H1 (cell line): ENCODE data around the gene ACACA. TPM values are rescaled to one million over a fixed set of nuclear protein-coding genes. Genes with fewer than 3 reads are reported as not detected.

Experiments
- CTCF ChIA-PET: fragments of 300-600 bp; sonication (Branson Sonifier 250); formaldehyde crosslinking; loops from one replicate; lab custom pipeline; 2021; ENCODE audit not compliant: partially characterized antibody; lab: Charles Lee
- POLR2A ChIA-PET: fragments of 300-600 bp; sonication (Branson Sonifier 250); formaldehyde crosslinking; loops from one replicate; lab custom pipeline; 2021; ENCODE audit warnings: inconsistent platforms; ENCODE audit not compliant: partially characterized antibody; lab: Charles Lee
- DNase-seq, 2 experiments: peaks; one replicate each; pipeline versions ENCODE4 v3.0.0 to v3.0.0-alpha.2; 2010 to 2022; ENCODE audit warnings: low spot score in 2 of 2, low read depth in 1 of 2, mixed read lengths in 1 of 2
- FAIRE-seq: peaks from 2 replicates; lab custom pipeline; 2011; peaks lifted over from hg19 to GRCh38; lab: Jason Lieb, UNC
- H2AFZ ChIP-seq: 2 replicates; pipeline ENCODE4 v1.8.1; 2012; ENCODE audit warnings: low read length, inconsistent platforms
- H2AK5ac ChIP-seq: 2 replicates; pipeline ENCODE4 v1.6.1; 2013; ENCODE audit warnings: low read depth, low read length
- H2BK120ac ChIP-seq: replicated peaks from 2 replicates; pipeline ENCODE3; 2013; ENCODE audit warnings: low read depth, low read length, inconsistent platforms
- H2BK12ac ChIP-seq: 2 replicates; pipeline ENCODE4 v1.6.1; 2013; ENCODE audit warnings: low read depth, low read length
- H2BK15ac ChIP-seq: 2 replicates; pipeline ENCODE4 v1.6.1; 2013; ENCODE audit warnings: low read length
- H2BK20ac ChIP-seq: 2 replicates; pipeline ENCODE4 v1.6.1; 2013; ENCODE audit warnings: low read length
- H2BK5ac ChIP-seq: 2 replicates; pipeline ENCODE4 v1.6.1; 2013; ENCODE audit warnings: low read depth, low read length
- H3K14ac ChIP-seq: 2 replicates; pipeline ENCODE4 v1.6.1; 2013; ENCODE audit warnings: inconsistent platforms; ENCODE audit not compliant: insufficient read length
- H3K18ac ChIP-seq: 2 replicates; pipeline ENCODE4 v1.6.1; 2013; ENCODE audit warnings: low read length; ENCODE audit errors: extremely low read depth
- H3K23ac ChIP-seq: 2 replicates; pipeline ENCODE4 v1.6.1; 2013; ENCODE audit warnings: inconsistent platforms; ENCODE audit not compliant: insufficient read length
- H3K23me2 ChIP-seq: 2 replicates; pipeline ENCODE4 v1.6.1; 2013; ENCODE audit warnings: low read depth, low read length
- H3K27ac ChIP-seq: 2 replicates; pipeline ENCODE4 v1.6.1; 2011; ENCODE audit warnings: low read depth, low read length, inconsistent platforms
- H3K27me3 ChIP-seq, 4 experiments: replicated peaks in 1 of 4; 1 replicate in 1 of 4; 2 replicates in 3 of 4; pipeline versions ENCODE4 v1.6.1 to v1.8.1; 2011 to 2013; ENCODE audit warnings: low read length in 3 of 4, mild to moderate bottlenecking in 3 of 4, inconsistent platforms in 2 of 4, mixed read lengths in 2 of 4, moderate library complexity in 1 of 4; ENCODE audit not compliant: control insufficient read depth in 3 of 4, insufficient read depth in 3 of 4; ENCODE audit errors: extremely low read depth in 1 of 4
- H3K36me3 ChIP-seq, 4 experiments: 2 replicates each; pipeline versions ENCODE4 v1.6.1 to v1.8.1; 2011 to 2013; ENCODE audit warnings: mild to moderate bottlenecking in 4 of 4, low read length in 3 of 4, moderate library complexity in 2 of 4, control low read depth in 1 of 4, inconsistent platforms in 1 of 4; ENCODE audit not compliant: insufficient read depth in 4 of 4, control insufficient read depth in 2 of 4
- H3K4ac ChIP-seq: replicated peaks from 2 replicates; pipeline ENCODE3; 2013; ENCODE audit warnings: low read length, low read depth, mixed read lengths, inconsistent platforms; ENCODE audit not compliant: insufficient read length
- H3K4me1 ChIP-seq, 4 experiments: replicated peaks in 1 of 4; 1 replicate in 1 of 4; 2 replicates in 3 of 4; pipeline versions ENCODE4 v1.6.1 to v1.8.1; 2011 to 2013; ENCODE audit warnings: low read length in 3 of 4, inconsistent platforms in 2 of 4, mixed read lengths in 1 of 4; ENCODE audit not compliant: insufficient read depth in 4 of 4, control insufficient read depth in 3 of 4
- H3K4me2 ChIP-seq, 2 experiments: 2 replicates each; pipeline versions ENCODE4 v1.6.1 to v1.8.1; 2011 to 2013; ENCODE audit warnings: low read depth in 2 of 2, low read length in 2 of 2, control low read depth in 1 of 2, inconsistent platforms in 1 of 2, mild to moderate bottlenecking in 1 of 2; ENCODE audit not compliant: insufficient read depth in 1 of 2
- H3K4me3 ChIP-seq, 4 experiments: fragments of 200-600, 300-600 bp in 1 of 4; sonication (generic), shearing (Covaris generic), sonication (Bioruptor Twin) in 1 of 4; 2 replicates each; pipeline versions ENCODE4 v1.5.1 to v1.8.1; 2011 to 2016; ENCODE audit warnings: low read length in 4 of 4, low read depth in 3 of 4, control low read depth in 2 of 4, inconsistent platforms in 2 of 4, mild to moderate bottlenecking in 2 of 4, mixed read lengths in 1 of 4, moderate library complexity in 1 of 4; ENCODE audit not compliant: insufficient read depth in 2 of 4; ENCODE audit errors: extremely low read depth in 1 of 4
- H3K56ac ChIP-seq: replicated peaks from 2 replicates; pipeline ENCODE3; 2013; ENCODE audit warnings: low read depth, mild to moderate bottlenecking, mixed read lengths, low read length, inconsistent platforms; ENCODE audit not compliant: insufficient read length
- H3K79me1 ChIP-seq: 2 replicates; pipeline ENCODE4 v1.6.1; 2013; ENCODE audit warnings: low read depth, low read length, control low read depth
- H3K79me2 ChIP-seq, 2 experiments: 2 replicates each; pipeline versions ENCODE4 v1.6.1 to v1.8.1; 2012 to 2013; ENCODE audit warnings: low read length in 2 of 2, mild to moderate bottlenecking in 2 of 2, inconsistent platforms in 1 of 2; ENCODE audit not compliant: insufficient read depth in 2 of 2, control insufficient read depth in 1 of 2
- H3K9ac ChIP-seq, 4 experiments: replicated peaks in 1 of 4; 1 replicate in 1 of 4; 2 replicates in 3 of 4; pipeline versions ENCODE4 v1.6.1 to v1.8.1; 2011 to 2013; ENCODE audit warnings: low read depth in 3 of 4, low read length in 3 of 4, control low read depth in 2 of 4, mild to moderate bottlenecking in 2 of 4, moderate library complexity in 2 of 4, inconsistent platforms in 1 of 4; ENCODE audit errors: extremely low read depth in 1 of 4
- H3K9me3 ChIP-seq, 2 experiments: 2 replicates each; pipeline versions ENCODE4 v1.6.1 to v1.8.1; 2012 to 2013; ENCODE audit warnings: mild to moderate bottlenecking in 2 of 2, moderate library complexity in 2 of 2, control low read depth in 1 of 2, inconsistent platforms in 1 of 2, low read depth in 1 of 2, low read length in 1 of 2, mixed read lengths in 1 of 2; ENCODE audit not compliant: insufficient read depth in 2 of 2
- H4K20me1 ChIP-seq, 2 experiments: replicated peaks in 1 of 2; 2 replicates each; pipeline versions ENCODE3 to v1.8.1; 2011 to 2013; ENCODE audit warnings: inconsistent platforms in 2 of 2, low read length in 2 of 2, mild to moderate bottlenecking in 1 of 2; ENCODE audit not compliant: insufficient read depth in 2 of 2, control insufficient read depth in 1 of 2
- H4K5ac ChIP-seq: 2 replicates; pipeline ENCODE4 v1.6.1; 2013; ENCODE audit warnings: low read length, low read depth, mixed read lengths, inconsistent platforms; ENCODE audit not compliant: insufficient read length
- H4K8ac ChIP-seq: 2 replicates; pipeline ENCODE4 v1.8.0; 2013; ENCODE audit warnings: mild to moderate bottlenecking, moderate library complexity, low read length, inconsistent platforms; ENCODE audit not compliant: insufficient read depth; ENCODE audit errors: extremely low read depth
- H4K91ac ChIP-seq: replicated peaks from 2 replicates; pipeline ENCODE3; 2013; ENCODE audit warnings: low read length, mixed read lengths, inconsistent platforms; ENCODE audit not compliant: insufficient read length
- BCL11A ChIP-seq, 2 experiments: IDR thresholded peaks; one replicate each; pipeline ENCODE4 v1.6.1; 2011; ENCODE audit warnings: low read depth in 2 of 2, low read length in 2 of 2, mild to moderate bottlenecking in 2 of 2
- CBX5 ChIP-seq: fragments of 300-800, 300-1000 bp; sonication (generic); IDR thresholded peaks from 2 replicates; pipeline ENCODE4 v1.7.1; 2016; ENCODE audit warnings: antibody characterized with exemption, low read length, low read depth
- CBX8 ChIP-seq: fragments of 300-800, 300-1000 bp; sonication (generic); IDR thresholded peaks from 2 replicates; pipeline ENCODE4 v1.7.1; 2016; ENCODE audit warnings: low read depth, low read length, borderline replicate concordance
- CTBP2 ChIP-seq: IDR thresholded peaks from 2 replicates; pipeline ENCODE4 v1.7.0; 2011; ENCODE audit warnings: borderline replicate concordance, mild to moderate bottlenecking, moderate library complexity, mixed read lengths, low read length; ENCODE audit not compliant: insufficient read depth, insufficient read length
- GABPA ChIP-seq: IDR thresholded peaks from 2 replicates; pipeline ENCODE4 v1.6.1; 2011; ENCODE audit warnings: mild to moderate bottlenecking, low read length, moderate library complexity, borderline replicate concordance; ENCODE audit not compliant: insufficient read depth
- PHF8 ChIP-seq: fragments of 200-600 bp; sonication (generic); conservative IDR thresholded peaks from 2 replicates; pipeline ENCODE4 v1.7.1; 2012; ENCODE audit warnings: low read depth, mild to moderate bottlenecking, inconsistent platforms, low read length, moderate library complexity
- POU5F1 ChIP-seq: IDR thresholded peaks from 2 replicates; pipeline ENCODE4 v1.6.1; 2011; ENCODE audit warnings: low read depth, mild to moderate bottlenecking, low read length, moderate library complexity
- TAF1 ChIP-seq: IDR thresholded peaks from 2 replicates; pipeline ENCODE4 v1.6.1; 2011; ENCODE audit warnings: mild to moderate bottlenecking, low read depth, low read length
- TCF12 ChIP-seq: IDR thresholded peaks from 2 replicates; pipeline ENCODE4 v1.6.1; 2011; ENCODE audit warnings: low read depth, mild to moderate bottlenecking, low read length
- YY1 ChIP-seq: IDR thresholded peaks from 2 replicates; pipeline ENCODE4 v1.6.1; 2011; ENCODE audit warnings: low read depth, mild to moderate bottlenecking, low read length
- WGBS, 2 experiments: shearing (Covaris generic) in 1 of 2; methylation state at CpG; one replicate each; pipeline versions ENCODE4 v1.1.6 to v1.1.7; 2013 to 2015; ENCODE audit warnings: low lambda C conversion rate in 2 of 2, mixed read lengths in 2 of 2, inconsistent platforms in 1 of 2, low coverage in 1 of 2, missing lambda C conversion rate in 1 of 2; ENCODE audit not compliant: insufficient replicate concordance in 2 of 2, insufficient coverage in 1 of 2, insufficient read length in 1 of 2; ENCODE audit errors: extremely low coverage in 1 of 2, missing lambda C conversion rate in 1 of 2; 5-methylcytosine and 5-hydroxymethylcytosine counted together
- polyA plus RNA-seq, 7 experiments: library from polyadenylated mRNA; depleted of rRNA in 3 of 7; stranded (reverse) in 5 of 7; unstranded in 2 of 7; fragments of >200 nt in 5 of 7; fragments of 200-250 nt in 2 of 7; gene quantifications; 1 replicate in 5 of 7; 2 replicates in 1 of 7; 4 replicates in 1 of 7; pipeline versions ENCODE4 v1.2.1 to v1.2.3, GENCODE V29; 2011 to 2013; ENCODE audit warnings: missing spikeins in 2 of 7, mixed read lengths in 2 of 7
- total RNA-seq: library from RNA; stranded (reverse); fragmentation: NEBNext Ultra II Directional; extraction: Animal tissue kit (Norgen Biotek cat#: 25700); gene quantifications from 2 replicates; pipeline ENCODE4 v1.2.1, GENCODE V29; 2021
- TF ChIP-seq, protein P1 (sequence below): IDR thresholded peaks from 2 replicates; pipeline ENCODE4 v1.6.1; 2012; ENCODE audit warnings: inconsistent platforms

ACACA gene
- total and polyA plus RNA-seq, 2 of the 8 experiments (the other 6 are each of a cell fraction or from before 2014, with no cell fraction given) = 74.0 to 160 TPM

DNA sequence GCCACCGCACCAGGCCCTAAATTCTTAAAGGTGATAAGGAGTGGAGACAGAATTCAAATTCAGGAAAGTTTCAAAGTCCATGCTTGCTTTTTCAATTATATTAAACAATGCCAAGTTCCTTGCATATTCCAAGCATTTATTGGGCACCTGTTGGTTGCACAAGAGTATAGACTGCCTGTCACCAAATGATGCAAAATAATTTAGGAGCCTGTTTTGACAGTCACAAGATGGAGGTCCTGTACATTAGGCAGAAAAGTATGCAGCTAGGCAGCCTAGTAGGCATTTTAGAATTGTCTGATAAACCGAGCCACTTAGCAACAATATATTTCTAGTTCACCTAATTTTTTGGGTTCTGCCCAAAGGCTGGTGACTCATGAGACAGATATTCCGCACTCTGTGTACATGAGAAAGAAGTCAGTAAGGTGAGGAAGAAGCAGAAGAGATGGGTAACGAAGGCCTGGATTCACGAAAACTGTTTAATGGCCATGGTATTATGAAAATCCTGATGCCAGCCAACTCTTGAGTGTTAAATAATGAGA lies 7.3 kb downstream of the ACACA start:
- no peaks in the 10 kb centered on the region; the same call in 1 of the 2 replicates for H3K79me1 ChIP-seq
- H3K18ac ChIP-seq = no peak overlapping the region
- no peak overlapping the region for H4K8ac ChIP-seq
- TF ChIP-seq TAF1 (no peak), GABPA (no peak), POU5F1 (no peak), PHF8 (no peak), YY1 (no peak), CTBP2 (no peak), TCF12 (no peak), BCL11A (IDR thresholded peaks at IDR 0.05; ENCODE audit: low read depth in 2 of 2, low read length in 2 of 2) (no peak), CBX8 (no peak), CBX5 (no peak)
- TF ChIP-seq, protein P1, sequence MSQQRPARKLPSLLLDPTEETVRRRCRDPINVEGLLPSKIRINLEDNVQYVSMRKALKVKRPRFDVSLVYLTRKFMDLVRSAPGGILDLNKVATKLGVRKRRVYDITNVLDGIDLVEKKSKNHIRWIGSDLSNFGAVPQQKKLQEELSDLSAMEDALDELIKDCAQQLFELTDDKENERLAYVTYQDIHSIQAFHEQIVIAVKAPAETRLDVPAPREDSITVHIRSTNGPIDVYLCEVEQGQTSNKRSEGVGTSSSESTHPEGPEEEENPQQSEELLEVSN = no peak
- no peak overlapping the region for H3K23ac ChIP-seq
- no peak overlapping the region for H3K4me3 ChIP-seq
- H3K14ac ChIP-seq = no peak overlapping the region
- H4K91ac ChIP-seq = no peak overlapping the region
- H3K4me2 ChIP-seq = no peak overlapping the region
- H3K23me2 ChIP-seq = no peaks in the 10 kb centered on the region
- 91% methylated on average over 5 of the region's 5 CpGs; no CpG with 5 or more reads in 1 of the 2 experiments for WGBS, 2 experiments
- H3K79me2 ChIP-seq = no peaks in the 10 kb centered on the region
- H3K36me3 ChIP-seq = no peaks in the 10 kb centered on the region
- H4K5ac ChIP-seq = no peak overlapping the region
- H3K56ac ChIP-seq = no peak overlapping the region
- no peak overlapping the region for H2BK15ac ChIP-seq
- ChIA-PET POLR2A (no interaction called here), CTCF (interaction anchor here (1.4 to 2.6 kb wide), 2 partner anchors 22 to 26 kb away, joined by 7 to 21 read pairs; no protein-coding TSS in a partner anchor)
- no peak overlapping the region for H3K27ac ChIP-seq
- no peaks in the 10 kb centered on the region for H3K4me1 ChIP-seq
- no peaks in the 10 kb centered on the region for H3K27me3 ChIP-seq
- no peak overlapping the region for H2AK5ac ChIP-seq
- no peak overlapping the region for H2BK12ac ChIP-seq
- no peak overlapping the region for H3K9ac ChIP-seq
- no peak overlapping the region for H2BK120ac ChIP-seq
- no peaks in the 10 kb centered on the region for H4K20me1 ChIP-seq
- no peaks in the 10 kb centered on the region for H3K9me3 ChIP-seq
- no peak overlapping the region for H2AFZ ChIP-seq
- DNase-seq (no peak), FAIRE-seq (no peak)
- no peak overlapping the region for H3K4ac ChIP-seq
- H2BK5ac ChIP-seq = no peak overlapping the region
- H2BK20ac ChIP-seq = no peak overlapping the region
